ENCODE measurements around the gene CFAP92.

CFAP92 gene

GRCh38 chr3:128993461-128994172, at the start of gene CFAP92:
CFAP92 (minus strand) TSS chr3:128994076; CDS start chr3:128993304, 772 bp downstream.
- DNase-seq, result peak in 1 of 2 experiments; percentile 60

- no peak for DNase-seq
Measured at GRCh38 chr3:129040579-129041300, 46.9 kb upstream of the CFAP92 start.

- DNase-seq, result no peak
Measured at GRCh38 chr3:129040039-129040336, 46.1 kb upstream of the CFAP92 start.

- peak in 1 of 2 experiments; percentile 55 for DNase-seq
Measured at GRCh38 chr3:129039271-129040038, 45.6 kb upstream of the CFAP92 start.

- DNase-seq, result no peak
Measured at GRCh38 chr3:129038121-129038855, 44.4 kb upstream of the CFAP92 start.

- no peak for DNase-seq
Measured at GRCh38 chr3:129037093-129037419, 43.2 kb upstream of the CFAP92 start.

GRCh38 chr3:129036222-129037092, 42.6 kb upstream of the CFAP92 start:
- no peak for DNase-seq

- DNase-seq, result no peak
Measured at GRCh38 chr3:129035360-129036221, 41.7 kb upstream of the CFAP92 start.

GRCh38 chr3:129034642-129035041, 40.8 kb upstream of the CFAP92 start:
- no peak for DNase-seq

- DNase-seq, result no peak
Measured at GRCh38 chr3:129033633-129034321, 39.9 kb upstream of the CFAP92 start.

- no peak for DNase-seq
Measured at GRCh38 chr3:129033151-129033550, 39.3 kb upstream of the CFAP92 start.

- no peak for DNase-seq
Measured at GRCh38 chr3:129032716-129033115, 38.8 kb upstream of the CFAP92 start.

- DNase-seq, result no peak
Measured at GRCh38 chr3:129031476-129032215, 37.8 kb upstream of the CFAP92 start.

GRCh38 chr3:129030611-129031010, 36.7 kb upstream of the CFAP92 start:
- DNase-seq, result no peak

GRCh38 chr3:129028866-129029265, 35.0 kb upstream of the CFAP92 start:
- no peak for DNase-seq

GRCh38 chr3:129027544-129027880, 33.6 kb upstream of the CFAP92 start:
- DNase-seq, result no peak

- DNase-seq, result peak in 1 of 2 experiments; percentile 78
Measured at GRCh38 chr3:129026728-129027543, 33.1 kb upstream of the CFAP92 start.

- DNase-seq, result no peak
Measured at GRCh38 chr3:129025691-129026435, 32.0 kb upstream of the CFAP92 start.
